HFF-Myc (cell line): ENCODE data around the gene MPP2.

Experiments used
- DNase-seq: peaks from one replicate; pipeline ENCODE4 v3.0.0-alpha.2; 2011; ENCODE audit warnings: low read depth; ENCODE audit errors: extremely low read depth
- H3K4me3 ChIP-seq: replicated peaks from 2 replicates; pipeline ENCODE4 v1.5.1; 2011; ENCODE audit warnings: low read depth, mild to moderate bottlenecking, control low read depth, low read length
- CTCF ChIP-seq: IDR thresholded peaks from 2 replicates; pipeline ENCODE4 v1.5.1; 2012; ENCODE audit warnings: mild to moderate bottlenecking, low read depth, low read length, control low read depth; ENCODE audit errors: missing control alignments

MPP2 gene

GRCh38 chr17:43861960-43862359, 45.4 kb downstream of the MPP2 start:
- DNase-seq = no peak
- no peak overlapping the region for H3K4me3 ChIP-seq
- no peak for TF ChIP-seq CTCF

GRCh38 chr17:43860927-43861622, 46.3 kb downstream of the MPP2 start:
- H3K4me3 ChIP-seq = no peak overlapping the region
- no peak for DNase-seq
- no peak for TF ChIP-seq CTCF

- DNase-seq = no peak
- H3K4me3 ChIP-seq = no peak overlapping the region
- no peak for TF ChIP-seq CTCF
These were observed 47.1 kb downstream of the MPP2 start for GRCh38 chr17:43860077-43860725.

- no peak for DNase-seq
- TF ChIP-seq CTCF = no peak
- H3K4me3 ChIP-seq = no peak overlapping the region
These were observed 49.3 kb downstream of the MPP2 start for GRCh38 chr17:43857957-43858600.

- no peak overlapping the region for H3K4me3 ChIP-seq
- TF ChIP-seq CTCF = no peak
- DNase-seq = no peak
These were observed 50.2 kb downstream of the MPP2 start for GRCh38 chr17:43857141-43857540.

- no peak for DNase-seq
- H3K4me3 ChIP-seq = no peak overlapping the region
- TF ChIP-seq CTCF = no peak
These were observed 51.2 kb downstream of the MPP2 start for GRCh38 chr17:43856141-43856540.
